Panc1 (cell line): ENCODE measurements around the gene SH3BP4. TPM values are rescaled to one million over a fixed set of nuclear protein-coding genes. Genes with fewer than 3 reads are reported as not detected.

Experiments used
- ATAC-seq: fragments of 200-7000 bp; cut with Tn5 transposase; 2 replicates; pipeline ENCODE4 v1.9.1; 2020; ENCODE audit warnings: mild to moderate bottlenecking, moderate library complexity
- BruUV-seq: library from RNA; stranded (reverse); fragments of 400-500 nt; replicated peaks from 2 replicates; lab custom pipeline; 2021; lab: Mats Ljungman, UMichigan
- CTCF ChIA-PET: fragments of 300-600 bp; sonication (Branson Sonifier 250); formaldehyde crosslinking; loops from one replicate; lab custom pipeline; 2022; ENCODE audit warnings: antibody characterized with exemption; lab: Charles Lee
- POLR2A ChIA-PET: fragments of 300-600 bp; sonication (Branson Sonifier 250); formaldehyde crosslinking; loops from one replicate; lab custom pipeline; 2022; ENCODE audit warnings: antibody characterized with exemption; lab: Charles Lee
- DNase-seq: peaks from one replicate; pipeline ENCODE4 v3.0.0-alpha.2; 2010; ENCODE audit warnings: low read depth, low spot score
- H3K27ac ChIP-seq: 2 replicates; pipeline ENCODE4 v1.5.1; 2011; ENCODE audit warnings: mild to moderate bottlenecking, low read length, inconsistent platforms
- H3K27me3 ChIP-seq: fragments of 200-500 bp; sonication (Bioruptor generic); 2 replicates; pipeline ENCODE4 v1.6.0; 2014; ENCODE audit warnings: low read length, inconsistent platforms; ENCODE audit not compliant: control insufficient read depth, insufficient read depth
- H3K36me3 ChIP-seq: fragments of 200-500 bp; sonication (Bioruptor generic); 2 replicates; pipeline ENCODE4 v1.5.1; 2014; ENCODE audit warnings: inconsistent platforms, mild to moderate bottlenecking, low read length, moderate library complexity; ENCODE audit not compliant: control insufficient read depth, insufficient read depth
- H3K4me1 ChIP-seq: 2 replicates; pipeline ENCODE4 v1.5.1; 2011; ENCODE audit warnings: inconsistent platforms, mild to moderate bottlenecking, low read length, moderate library complexity; ENCODE audit not compliant: control insufficient read depth, insufficient read depth
- H3K4me3 ChIP-seq, 2 experiments: 2 replicates each; pipeline ENCODE4 v1.5.1; 2011 to 2012; ENCODE audit warnings: low read depth in 2 of 2, low read length in 2 of 2, mild to moderate bottlenecking in 2 of 2, inconsistent platforms in 1 of 2, moderate library complexity in 1 of 2
- H3K9me3 ChIP-seq: fragments of 200-500 bp; sonication (Bioruptor generic); 2 replicates; pipeline ENCODE4 v1.5.1; 2014; ENCODE audit warnings: low read depth, mild to moderate bottlenecking, inconsistent platforms, low read length, moderate library complexity; ENCODE audit not compliant: control insufficient read depth, insufficient read depth
- POLR2AphosphoS5 ChIP-seq: IDR thresholded peaks from 2 replicates; pipeline ENCODE4 v1.6.1; 2012; ENCODE audit warnings: mild to moderate bottlenecking, low read depth, low read length, moderate library complexity
- REST ChIP-seq, 2 experiments: IDR thresholded peaks; 2 replicates each; pipeline ENCODE4 v1.6.1; 2011 to 2012; ENCODE audit warnings: low read depth in 2 of 2, control low read depth in 1 of 2, low read length in 1 of 2, mild to moderate bottlenecking in 1 of 2, moderate library complexity in 1 of 2; ENCODE audit not compliant: insufficient read depth in 1 of 2
- SIN3A ChIP-seq: IDR thresholded peaks from 2 replicates; pipeline ENCODE4 v1.6.1; 2012; ENCODE audit warnings: low read depth, mild to moderate bottlenecking, low read length, moderate library complexity, borderline replicate concordance; ENCODE audit not compliant: insufficient read depth
- TCF7L2 ChIP-seq: IDR thresholded peaks from 2 replicates; pipeline ENCODE4 v1.6.1; 2011; ENCODE audit warnings: mild to moderate bottlenecking, low read depth, low read length, inconsistent platforms
- in situ Hi-C: cut with HindIII; loops from 2 replicates; pipeline ENCODE4 v1.10.0; 2016; ENCODE audit warnings: low sequenced_read_pairs, low pct_unique_long_range_greater_than_20kb
- intact Hi-C: fragments of 100-400 bp; cut with micrococcal nuclease; formaldehyde crosslinking; loops from one replicate; pipeline ENCODE4 v1.10.0; 2022; ENCODE audit not compliant: unreplicated experiment
- total RNA-seq: library from RNA; stranded (reverse); gene quantifications from one replicate; pipeline ENCODE4 v1.2.1, GENCODE V29; 2021; ENCODE audit not compliant: unreplicated experiment
- TF ChIP-seq, protein P1 (sequence below): fragments of 450-650 bp; IDR thresholded peaks from 2 replicates; pipeline ENCODE4 v1.5.1; 2017; ENCODE audit warnings: mild to moderate bottlenecking

The SH3BP4 gene
- total RNA-seq, 1 experiment from 2014 or later: 133 TPM

DNA sequence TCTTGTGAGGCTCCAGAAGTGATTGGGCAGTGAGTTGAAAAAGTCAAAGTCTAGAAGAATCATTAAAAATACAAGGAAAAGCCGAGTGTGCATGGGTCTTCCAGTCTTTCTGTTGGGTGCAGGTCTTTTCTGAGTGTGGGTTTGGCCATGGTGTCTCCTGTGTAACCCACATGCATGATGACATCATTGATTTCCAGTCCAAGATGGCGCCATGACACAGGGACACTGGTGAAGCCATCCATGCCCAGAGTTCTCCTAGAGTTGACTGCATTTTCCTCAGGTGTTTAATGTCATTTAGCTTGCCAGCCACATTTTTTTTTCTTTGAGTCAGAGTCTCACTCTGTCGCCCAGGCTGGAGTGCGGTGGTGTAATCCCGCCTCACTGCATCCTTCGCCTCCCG is 35.9 kb downstream of the SH3BP4 start:
- peaks cover 59% of the 10 kb centered on the region for H3K4me1 ChIP-seq
- no peaks in the 10 kb centered on the region for H3K9me3 ChIP-seq
- H3K4me3 ChIP-seq: no peak overlapping the region
- TF ChIP-seq, protein P1, sequence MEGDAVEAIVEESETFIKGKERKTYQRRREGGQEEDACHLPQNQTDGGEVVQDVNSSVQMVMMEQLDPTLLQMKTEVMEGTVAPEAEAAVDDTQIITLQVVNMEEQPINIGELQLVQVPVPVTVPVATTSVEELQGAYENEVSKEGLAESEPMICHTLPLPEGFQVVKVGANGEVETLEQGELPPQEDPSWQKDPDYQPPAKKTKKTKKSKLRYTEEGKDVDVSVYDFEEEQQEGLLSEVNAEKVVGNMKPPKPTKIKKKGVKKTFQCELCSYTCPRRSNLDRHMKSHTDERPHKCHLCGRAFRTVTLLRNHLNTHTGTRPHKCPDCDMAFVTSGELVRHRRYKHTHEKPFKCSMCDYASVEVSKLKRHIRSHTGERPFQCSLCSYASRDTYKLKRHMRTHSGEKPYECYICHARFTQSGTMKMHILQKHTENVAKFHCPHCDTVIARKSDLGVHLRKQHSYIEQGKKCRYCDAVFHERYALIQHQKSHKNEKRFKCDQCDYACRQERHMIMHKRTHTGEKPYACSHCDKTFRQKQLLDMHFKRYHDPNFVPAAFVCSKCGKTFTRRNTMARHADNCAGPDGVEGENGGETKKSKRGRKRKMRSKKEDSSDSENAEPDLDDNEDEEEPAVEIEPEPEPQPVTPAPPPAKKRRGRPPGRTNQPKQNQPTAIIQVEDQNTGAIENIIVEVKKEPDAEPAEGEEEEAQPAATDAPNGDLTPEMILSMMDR: no peak
- no peak for TF ChIP-seq SIN3A
- TF ChIP-seq TCF7L2: no peak
- TF ChIP-seq REST (IDR thresholded peaks at IDR 0.05; ENCODE audit: insufficient read depth in 1 of 2, low read depth in 2 of 2, low read length in 1 of 2): no peak
- no peak for TF ChIP-seq POLR2AphosphoS5
- H3K27me3 ChIP-seq: no peaks in the 10 kb centered on the region
- no TSS peak for BruUV-seq
- H3K36me3 ChIP-seq: no peaks in the 10 kb centered on the region
- CTCF ChIA-PET: no interaction called here
- POLR2A ChIA-PET: no interaction called here
- in situ Hi-C loops (no loop called here), intact Hi-C loops (no loop called here)
- ATAC-seq (no peak), DNase-seq (no peak)
- H3K27ac ChIP-seq: peak overlapping the region; percentile 31

DNA sequence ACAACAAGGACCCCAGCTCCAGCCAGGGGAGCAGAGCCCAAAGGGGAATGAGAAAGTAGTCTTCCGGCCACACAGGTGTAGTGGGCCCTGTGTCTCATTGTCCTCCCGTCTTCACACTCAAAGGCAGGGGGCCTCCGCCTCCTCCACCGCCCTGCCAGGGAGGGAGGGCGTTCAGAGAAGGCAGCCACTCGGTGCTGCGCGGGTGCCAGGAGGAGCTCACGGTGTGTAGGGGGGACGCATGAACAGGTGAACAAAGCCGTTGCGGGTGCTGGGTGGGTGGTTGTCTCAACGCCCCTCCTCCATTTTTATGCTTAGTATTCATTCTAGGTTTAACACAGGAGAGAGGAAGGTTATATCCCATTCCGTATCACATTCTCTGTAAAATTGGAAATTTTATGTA is 36.7 kb downstream of the SH3BP4 start:
- Histone ChIP-seq H3K27ac (peak overlapping the region; percentile 39; the same call in 1 of the 2 replicates), H3K27me3 (no peaks in the 10 kb centered on the region), H3K4me1 (peaks cover 56% of the 10 kb centered on the region), H3K9me3 (no peaks in the 10 kb centered on the region), H3K36me3 (no peaks in the 10 kb centered on the region), H3K4me3 (no peak overlapping the region)
- no peak for ATAC-seq
- TF ChIP-seq REST (IDR thresholded peaks at IDR 0.05; ENCODE audit: insufficient read depth in 1 of 2, low read depth in 2 of 2, low read length in 1 of 2) (no peak), POLR2AphosphoS5 (no peak), SIN3A (no peak), TCF7L2 (no peak)
- TF ChIP-seq, protein P1: no peak
- DNase-seq: no peak
- POLR2A ChIA-PET: interaction anchor here (0.6 kb wide), 1 partner anchor 216 kb away, joined by 4 read pairs; no protein-coding TSS in a partner anchor
- no TSS peak for BruUV-seq
- in situ Hi-C loops: no loop called here
- intact Hi-C loops: no loop called here
- CTCF ChIA-PET: no interaction called here
